Measurements from ENCODE around the gene AKNA.
"Not testable (repeated sequence)": the region's sequence is repeated elsewhere in the genome, so short reads cannot be mapped to it uniquely, and the experiment has no call there.

GRCh38 chr9:114320710-114321109, 67.1 kb downstream of the AKNA start:
- TF ChIP-seq, protein P1, sequence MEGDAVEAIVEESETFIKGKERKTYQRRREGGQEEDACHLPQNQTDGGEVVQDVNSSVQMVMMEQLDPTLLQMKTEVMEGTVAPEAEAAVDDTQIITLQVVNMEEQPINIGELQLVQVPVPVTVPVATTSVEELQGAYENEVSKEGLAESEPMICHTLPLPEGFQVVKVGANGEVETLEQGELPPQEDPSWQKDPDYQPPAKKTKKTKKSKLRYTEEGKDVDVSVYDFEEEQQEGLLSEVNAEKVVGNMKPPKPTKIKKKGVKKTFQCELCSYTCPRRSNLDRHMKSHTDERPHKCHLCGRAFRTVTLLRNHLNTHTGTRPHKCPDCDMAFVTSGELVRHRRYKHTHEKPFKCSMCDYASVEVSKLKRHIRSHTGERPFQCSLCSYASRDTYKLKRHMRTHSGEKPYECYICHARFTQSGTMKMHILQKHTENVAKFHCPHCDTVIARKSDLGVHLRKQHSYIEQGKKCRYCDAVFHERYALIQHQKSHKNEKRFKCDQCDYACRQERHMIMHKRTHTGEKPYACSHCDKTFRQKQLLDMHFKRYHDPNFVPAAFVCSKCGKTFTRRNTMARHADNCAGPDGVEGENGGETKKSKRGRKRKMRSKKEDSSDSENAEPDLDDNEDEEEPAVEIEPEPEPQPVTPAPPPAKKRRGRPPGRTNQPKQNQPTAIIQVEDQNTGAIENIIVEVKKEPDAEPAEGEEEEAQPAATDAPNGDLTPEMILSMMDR (IDR thresholded peaks at IDR 0.05) = not testable (repeated sequence)
- not testable (repeated sequence) for TF ChIP-seq EP300, POLR2A (IDR thresholded peaks at IDR 0.05)
